CD14-positive monocyte (primary cell): ENCODE measurements around the gene RSF1. TPM values are rescaled to one million over a fixed set of nuclear protein-coding genes. Genes with fewer than 3 reads are reported as not detected.

Experiments
- DNase-seq, 3 donors: peaks; one replicate each; pipeline ENCODE4 v3.0.0-alpha.2; 2011 to 2022
- H2AFZ ChIP-seq: 2 replicates; pipeline ENCODE4 v1.6.0; 2012; ENCODE audit warnings: mild to moderate bottlenecking, low read depth, low read length, inconsistent platforms; ENCODE audit not compliant: insufficient read depth, poor library complexity, severe bottlenecking
- H3K27ac ChIP-seq, 2 donors: 1 replicate in 1 of 2; 2 replicates in 1 of 2; pipeline ENCODE4 v1.5.1; 2012 to 2013; ENCODE audit warnings: low read length in 2 of 2, control low read depth in 1 of 2, inconsistent platforms in 1 of 2, low read depth in 1 of 2, mild to moderate bottlenecking in 1 of 2
- H3K27me3 ChIP-seq, 2 donors: one replicate each; pipeline versions ENCODE4 v1.6.0 to v1.6.1; 2011 to 2013; ENCODE audit warnings: low read length in 2 of 2; ENCODE audit not compliant: control insufficient read depth in 2 of 2, insufficient read depth in 2 of 2
- H3K36me3 ChIP-seq, 2 donors: replicated peaks in 1 of 2; 1 replicate in 1 of 2; 2 replicates in 1 of 2; pipeline versions ENCODE4 v1.5.1 to v1.6.1; 2012 to 2013; ENCODE audit warnings: low read length in 2 of 2, control low read depth in 1 of 2, inconsistent platforms in 1 of 2, mild to moderate bottlenecking in 1 of 2; ENCODE audit not compliant: insufficient read depth in 2 of 2, control insufficient read depth in 1 of 2
- H3K4me1 ChIP-seq, 2 donors: 1 replicate in 1 of 2; 2 replicates in 1 of 2; pipeline versions ENCODE4 v1.5.1 to v1.6.1; 2012 to 2013; ENCODE audit warnings: low read length in 2 of 2, control low read depth in 1 of 2, inconsistent platforms in 1 of 2, mild to moderate bottlenecking in 1 of 2, moderate library complexity in 1 of 2; ENCODE audit not compliant: insufficient read depth in 2 of 2, control insufficient read depth in 1 of 2
- H3K4me2 ChIP-seq: replicated peaks from 2 replicates; pipeline ENCODE3; 2012; ENCODE audit warnings: low read length, moderate library complexity, mild to moderate bottlenecking; ENCODE audit not compliant: poor library complexity, severe bottlenecking; ENCODE audit errors: extremely low read depth
- H3K4me3 ChIP-seq, 3 experiments: fragments of 200-600 bp in 1 of 3; sonication (generic) in 1 of 3; replicated peaks in 1 of 3; 1 replicate in 2 of 3; 2 replicates in 1 of 3; pipeline ENCODE4 v1.5.1; 2011 to 2013; ENCODE audit warnings: low read length in 3 of 3, mild to moderate bottlenecking in 3 of 3, control low read depth in 2 of 3, low read depth in 2 of 3, inconsistent platforms in 1 of 3, moderate library complexity in 1 of 3
- H3K79me2 ChIP-seq: 2 replicates; pipeline ENCODE4 v1.6.0; 2012; ENCODE audit warnings: mild to moderate bottlenecking, control low read depth, inconsistent platforms, low read length, moderate library complexity; ENCODE audit not compliant: insufficient read depth
- H3K9ac ChIP-seq: 2 replicates; pipeline ENCODE4 v1.6.0; 2017; ENCODE audit warnings: low read length, mild to moderate bottlenecking; ENCODE audit not compliant: insufficient read depth, poor library complexity, severe bottlenecking
- H3K9me3 ChIP-seq, 2 donors: replicated peaks in 1 of 2; 1 replicate in 1 of 2; 2 replicates in 1 of 2; pipeline versions ENCODE4 v1.5.1 to v1.6.1; 2012 to 2013; ENCODE audit warnings: low read length in 2 of 2, control low read depth in 1 of 2; ENCODE audit not compliant: control insufficient read depth in 1 of 2, insufficient read depth in 1 of 2
- H4K20me1 ChIP-seq: 2 replicates; pipeline ENCODE4 v1.6.0; 2012; ENCODE audit warnings: mild to moderate bottlenecking, low read length, control low read depth, moderate library complexity; ENCODE audit not compliant: insufficient read depth
- H3K27ac Mint-ChIP-seq, 7 donors: one replicate each; pipeline ENCODE4 v1.8.0; 2020; ENCODE audit warnings: mild to moderate bottlenecking in 7 of 7, mixed read lengths in 7 of 7, moderate library complexity in 6 of 7, inconsistent platforms in 2 of 7
- H3K27me3 Mint-ChIP-seq, 3 donors: one replicate each; pipeline ENCODE4 v1.8.0; 2021 to 2022; ENCODE audit warnings: low read depth in 3 of 3, mild to moderate bottlenecking in 3 of 3, mixed read lengths in 3 of 3, moderate library complexity in 3 of 3, inconsistent platforms in 1 of 3
- H3K36me3 Mint-ChIP-seq, 2 donors: one replicate each; pipeline ENCODE4 v1.8.0; 2020; ENCODE audit warnings: mixed read lengths in 2 of 2, inconsistent platforms in 1 of 2, mild to moderate bottlenecking in 1 of 2
- H3K4me1 Mint-ChIP-seq: one replicate; pipeline ENCODE4 v1.8.0; 2020; ENCODE audit warnings: mild to moderate bottlenecking, mixed read lengths
- H3K4me3 Mint-ChIP-seq, 2 donors: one replicate each; pipeline ENCODE4 v1.8.0; 2020; ENCODE audit warnings: mild to moderate bottlenecking in 2 of 2, mixed read lengths in 2 of 2, moderate library complexity in 1 of 2
- H3K9me3 Mint-ChIP-seq, 7 donors: one replicate each; pipeline ENCODE4 v1.8.0; 2020 to 2022; ENCODE audit warnings: mixed read lengths in 7 of 7, mild to moderate bottlenecking in 6 of 7, moderate library complexity in 6 of 7, inconsistent platforms in 2 of 7
- CTCF ChIP-seq: fragments of 200-600 bp; IDR thresholded peaks from one replicate; pipeline ENCODE4 v1.8.0; 2022; ENCODE audit warnings: antibody characterized with exemption, mild to moderate bottlenecking
- WGBS: methylation state at CpG from one replicate; pipeline ENCODE4 v1.1.5; 2013; ENCODE audit warnings: missing lambda C conversion rate; ENCODE audit not compliant: insufficient coverage; 5-methylcytosine and 5-hydroxymethylcytosine counted together
- intact Hi-C, 2 donors: fragments of 100-400 bp; cut with micrococcal nuclease; formaldehyde crosslinking; loops; one replicate each; pipeline versions ENCODE4 v1.15.0 to v1.15.1; 2023
- polyA plus RNA-seq, 3 donors: library from polyadenylated mRNA; depleted of rRNA in 1 of 3; unstranded in 2 of 3; stranded (reverse) in 1 of 3; fragments of 300-500 nt in 2 of 3; fragments of >200 nt in 1 of 3; fragmentation: Illumina TruSeq in 2 of 3; gene quantifications; 1 replicate in 2 of 3; 2 replicates in 1 of 3; pipeline ENCODE4 v1.2.3, GENCODE V29; 2012 to 2021

Gene RSF1
- polyA plus RNA-seq, 3 donors = 8.3 to 14.8 (median 9.2) TPM

DNA sequence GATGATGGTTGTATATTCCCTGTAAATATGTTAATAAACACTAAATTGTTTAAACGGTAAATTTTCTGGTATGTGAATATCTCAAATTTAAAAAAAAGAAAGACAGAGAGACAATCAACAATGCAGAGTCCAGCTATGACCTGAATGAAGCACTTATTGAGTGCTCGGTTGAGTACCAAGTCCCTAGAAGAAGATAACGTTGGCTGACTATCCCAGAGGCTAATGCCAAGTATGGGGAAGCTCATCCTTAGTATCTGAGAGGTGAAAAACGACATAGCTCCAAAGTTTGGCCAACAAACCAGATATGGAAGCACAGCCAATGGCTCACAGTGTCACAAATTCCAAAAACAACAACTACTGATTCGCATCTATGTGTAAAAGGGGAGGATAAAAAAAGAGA lies 71.3 kb downstream of the RSF1 start:
- Histone ChIP-seq H3K4me2 (no peak overlapping the region), H3K27me3 (no peaks in the 10 kb centered on the region), H2AFZ (no peak overlapping the region), H3K36me3 (peaks cover 2 to 28% of the 10 kb centered on the region in 2 donors), H3K9ac (no peak overlapping the region), H3K4me1 (no peaks in the 10 kb centered on the region), H3K9me3 (no peaks in the 10 kb centered on the region), H3K27ac (no peak overlapping the region), H3K79me2 (peaks cover 36% of the 10 kb centered on the region), H4K20me1 (peaks cover 85% of the 10 kb centered on the region), H3K4me3 (no peak overlapping the region)
- Mint-ChIP-seq H3K36me3 (peaks cover 12 to 38% of the 10 kb centered on the region in 2 donors), H3K4me1 (no peaks in the 10 kb centered on the region), H3K9me3 (peaks cover 0 to 2% (median 0%) of the 10 kb centered on the region in 7 donors), H3K4me3 (no peak overlapping the region), H3K27me3 (no peaks in the 10 kb centered on the region), H3K27ac (peak overlapping the region in 1 of 7 donors; percentile 48)
- 100% methylated on average over 1 of the region's 5 CpGs for WGBS
- DNase-seq = no peak
- no peak for TF ChIP-seq CTCF
- intact Hi-C loops = no loop called here

DNA sequence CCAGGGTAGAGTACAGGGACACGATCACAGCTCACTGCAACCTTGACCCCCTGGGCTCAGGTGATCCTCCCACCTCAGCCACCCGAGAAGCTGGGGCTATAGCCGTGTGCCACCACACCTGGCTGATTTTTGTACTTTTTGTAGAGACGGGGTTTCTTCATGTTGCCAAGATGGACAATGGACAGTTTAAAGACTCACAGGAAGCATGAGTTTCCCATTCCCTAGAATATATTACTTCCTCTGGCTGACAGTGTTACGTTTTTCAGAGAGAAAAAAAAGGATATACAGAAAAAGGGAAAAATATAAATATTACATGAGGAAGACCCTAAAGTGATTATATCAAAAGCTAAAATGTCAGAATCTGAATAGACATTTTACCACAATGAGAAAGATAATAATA lies 72.3 kb downstream of the RSF1 start:
- H3K79me2 ChIP-seq = peaks cover 36% of the 10 kb centered on the region
- intact Hi-C loops = no loop called here
- no peaks in the 10 kb centered on the region for H3K4me1 Mint-ChIP-seq

More for the DNA sequence above, 72.3 kb downstream of the RSF1 start:
- Histone ChIP-seq H3K9me3 (no peaks in the 10 kb centered on the region), H3K4me1 (no peaks in the 10 kb centered on the region), H3K4me2 (no peak overlapping the region), H3K36me3 (peaks cover 0 to 21% of the 10 kb centered on the region in 2 donors), H3K27me3 (no peaks in the 10 kb centered on the region), H2AFZ (no peak overlapping the region), H3K4me3 (no peak overlapping the region), H4K20me1 (peaks cover 77% of the 10 kb centered on the region), H3K9ac (no peak overlapping the region), H3K27ac (no peak overlapping the region)
- Mint-ChIP-seq H3K27me3 (no peaks in the 10 kb centered on the region), H3K4me3 (no peak overlapping the region), H3K27ac (no peak overlapping the region), H3K9me3 (no peaks in the 10 kb centered on the region), H3K36me3 (peaks cover 6 to 29% of the 10 kb centered on the region in 2 donors)
- no peak for TF ChIP-seq CTCF
- DNase-seq = no peak
- no CpG with 5 or more reads among the region's 5 CpGs for WGBS
